Heart left ventricle (tissue), 16 donors: ENCODE data around the gene DCLK1. TPM values are rescaled to one million over a fixed set of nuclear protein-coding genes. Genes with fewer than 3 reads are reported as not detected.

Experiments
- ATAC-seq, 4 donors: fragments of 200-7000 bp; cut with Tn5 transposase; one replicate each; pipeline ENCODE4 v1.9.1; 2020 to 2022; ENCODE audit warnings: moderate library complexity in 4 of 4, mild to moderate bottlenecking in 3 of 4, moderate number of reproducible peaks in 1 of 4
- DNase-seq, 5 donors: peaks; one replicate each; pipeline ENCODE4 v3.0.0-alpha.2; 2020
- H3K27ac ChIP-seq, 12 donors: fragments of 200-600 bp; sonication (generic) in 4 of 12; one replicate each; pipeline versions ENCODE4 v1.5.0 to v1.8.0; 2016 to 2022; ENCODE audit warnings: mild to moderate bottlenecking in 2 of 12
- H3K27me3 ChIP-seq, 9 donors: fragments of 200-600 bp; sonication (generic) in 2 of 9; one replicate each; pipeline versions ENCODE4 v1.5.1 to v1.8.0; 2016 to 2022; ENCODE audit warnings: mild to moderate bottlenecking in 3 of 9
- H3K36me3 ChIP-seq, 9 donors: fragments of 200-600 bp; sonication (generic) in 2 of 9; one replicate each; pipeline versions ENCODE4 v1.5.0 to v1.8.0; 2018 to 2022; ENCODE audit warnings: mild to moderate bottlenecking in 2 of 9
- H3K4me1 ChIP-seq, 12 donors: fragments of 200-600 bp; sonication (generic) in 4 of 12; one replicate each; pipeline versions ENCODE4 v1.5.0 to v1.8.0; 2016 to 2022; ENCODE audit warnings: mild to moderate bottlenecking in 3 of 12
- H3K4me3 ChIP-seq, 12 donors: fragments of 200-600 bp; sonication (generic) in 4 of 12; one replicate each; pipeline versions ENCODE4 v1.5.0 to v1.8.0; 2017 to 2022; ENCODE audit warnings: mild to moderate bottlenecking in 9 of 12, moderate library complexity in 4 of 12
- H3K9me3 ChIP-seq, 12 donors: fragments of 200-600 bp; sonication (generic) in 4 of 12; one replicate each; pipeline versions ENCODE4 v1.5.0 to v1.8.0; 2016 to 2022; ENCODE audit warnings: mild to moderate bottlenecking in 1 of 12
- CTCF ChIP-seq, 12 donors: fragments of 200-600 bp; sonication (generic) in 4 of 12; IDR thresholded peaks; one replicate each; pipeline versions ENCODE4 v1.5.0 to v1.8.0; 2018 to 2022; ENCODE audit warnings: antibody characterized with exemption in 12 of 12, mild to moderate bottlenecking in 5 of 12
- POLR2A ChIP-seq, 2 donors: fragments of 450-650 bp; IDR thresholded peaks; one replicate each; pipeline ENCODE4 v1.6.1; 2017; ENCODE audit warnings: antibody characterized with exemption in 2 of 2, mild to moderate bottlenecking in 2 of 2, moderate library complexity in 2 of 2
- WGBS, 4 donors: extraction: QIAGEN DNeasy Blood & Tissue Kit in 2 of 4; methylation state at CpG; one replicate each; pipeline versions ENCODE4 v1.1.5 to v1.1.7; 2013 to 2018; 5-methylcytosine and 5-hydroxymethylcytosine counted together
- intact Hi-C, 10 donors: fragments of 100-400 bp; cut with DNase I; formaldehyde crosslinking; loops; one replicate each; pipeline versions ENCODE4 v1.11.1 to v1.14.2; 2022
- polyA plus RNA-seq, 2 donors: library from polyadenylated mRNA; stranded (reverse); fragments of 200-250 nt; gene quantifications; one replicate each; pipeline ENCODE4 v1.2.3, GENCODE V29; 2013
- total RNA-seq, 9 donors: library from RNA; depleted of rRNA in 2 of 9; stranded (reverse); fragments of >200 nt in 2 of 9; fragmentation: NEBNext Ultra II Directional in 3 of 9; extraction: Animal tissue kit (Norgen Biotek cat#: 25700) in 3 of 9; gene quantifications; one replicate each; pipeline versions ENCODE4 v1.1.0 to v1.2.4, GENCODE V29; 2016 to 2023
- donor health status: ischemic (EF 13 %, LVEDD 7.1; RV severe dilation, severe dysfunction).
- donor health status: healthy with polysubstance abuse.
- donor health status: DM: no; HTN: yes; CAD: no.
- donor health status: DM: no; HTN: no; CAD: no.
- donor health status: ischemic (EF 25% LVEDD 6.9; RV normal size, moderate dysfunction).
- donor health status: ischemic (EF 25% LVEDD 5.7; RV mildly dilated, moderate dysfunction).
- donor health status: healthy.
- donor health status: DM: yes; HTN: yes; CAD: no.
- donor health status: ischemic (EF 35%, LVEDD 5.7; RV mildly dilated, moderate dysfunction).
- donor health status: nonischemic (EF 11% LVEDD 7.7; RV severe dilation, severe dysfunction).
- donor health status: DM: yes; HTN: yes; CAD: no.
- donor health status: PGD.
- donor health status: ischemic (EF 29% LVEDD 5.4; RV normal size, mild dysfunction).
- donor health status: nonischemic (EF 23%, LVEDD 6.1; RV moderate dilation, normal function).

The DCLK1 gene
- total and polyA plus RNA-seq, 11 donors, result 3.4 to 15.9 (median 11.2) TPM

GRCh38 chr13:35808846-35809245, 322.3 kb downstream of the DCLK1 start:
- no peak overlapping the region for H3K4me3 ChIP-seq
- H3K9me3 ChIP-seq, result no peaks in the 10 kb centered on the region
- H3K27me3 ChIP-seq, result no peaks in the 10 kb centered on the region
- WGBS, 4 donors, result 90 to 94% (median 91%) methylated on average over 6 of the region's 6 CpGs
- H3K36me3 ChIP-seq, result peaks cover 0 to 5% (median 0%) of the 10 kb centered on the region in 9 donors
- ATAC-seq (no peak), DNase-seq (no peak)
- H3K27ac ChIP-seq, result no peak overlapping the region
- TF ChIP-seq CTCF (IDR thresholded peaks at IDR 0.05) (no peak), POLR2A (IDR thresholded peaks at IDR 0.05) (no peak)
- intact Hi-C loops, result no loop called here
- no peaks in the 10 kb centered on the region for H3K4me1 ChIP-seq

GRCh38 chr13:35804901-35805300, 326.3 kb downstream of the DCLK1 start:
- Histone ChIP-seq H3K4me1 (no peaks in the 10 kb centered on the region), H3K4me3 (no peak overlapping the region), H3K9me3 (no peaks in the 10 kb centered on the region), H3K27ac (no peak overlapping the region), H3K36me3 (no peaks in the 10 kb centered on the region), H3K27me3 (no peaks in the 10 kb centered on the region)
- intact Hi-C loops, result no loop called here
- WGBS, 4 donors, result 85 to 90% (median 87%) methylated on average over 5 of the region's 5 CpGs
- DNase-seq (no peak), ATAC-seq (no peak)
- TF ChIP-seq POLR2A (IDR thresholded peaks at IDR 0.05) (no peak), CTCF (IDR thresholded peaks at IDR 0.05) (no peak)

- Histone ChIP-seq H3K27ac (no peak overlapping the region), H3K36me3 (no peaks in the 10 kb centered on the region), H3K4me3 (no peak overlapping the region), H3K27me3 (no peaks in the 10 kb centered on the region), H3K9me3 (no peaks in the 10 kb centered on the region), H3K4me1 (peaks cover 0 to 2% (median 0%) of the 10 kb centered on the region in 12 donors)
- WGBS, 4 donors, result 66 to 84% (median 79%) methylated on average over 7 of the region's 7 CpGs
- DNase-seq (no peak), ATAC-seq (no peak)
- intact Hi-C loops, result loop anchor here in 1 of 10 donors (10.0 kb wide), 1 partner anchor 157 kb away; no protein-coding TSS in a partner anchor
- no peak for TF ChIP-seq POLR2A (IDR thresholded peaks at IDR 0.05)
- TF ChIP-seq CTCF (IDR thresholded peaks at IDR 0.05), result no peak
Measured at GRCh38 chr13:35797991-35798390, 333.2 kb downstream of the DCLK1 start.

GRCh38 chr13:35797244-35797643, 333.9 kb downstream of the DCLK1 start:
- Histone ChIP-seq H3K27ac (peak overlapping the region in 1 of 12 donors; percentile 8), H3K4me3 (no peak overlapping the region), H3K9me3 (no peaks in the 10 kb centered on the region), H3K4me1 (peaks cover 0 to 4% (median 0%) of the 10 kb centered on the region in 12 donors), H3K27me3 (no peaks in the 10 kb centered on the region), H3K36me3 (no peaks in the 10 kb centered on the region)
- ATAC-seq, result no peak
- WGBS, 4 donors, result 63 to 70% (median 69%) methylated on average over 2 of the region's 2 CpGs
- TF ChIP-seq CTCF (IDR thresholded peaks at IDR 0.05) (no peak), POLR2A (IDR thresholded peaks at IDR 0.05) (no peak)
- intact Hi-C loops, result loop anchor here in 1 of 10 donors (10.0 kb wide), 1 partner anchor 158 kb away; no protein-coding TSS in a partner anchor
- DNase-seq, result no peak
